HepG2 (cell line): Measurements from ENCODE around the gene POLE. TPM values are rescaled to one million over a fixed set of nuclear protein-coding genes. Genes with fewer than 3 reads are reported as not detected.

Experiments used
- BRF2 ChIP-seq: sonication (generic); formaldehyde crosslinking; IDR thresholded peaks from 2 replicates; pipeline ENCODE4 v1.8.1; 2022; ENCODE audit warnings: mild to moderate bottlenecking, missing genetic modification reagents
- CSRNP1 ChIP-seq: sonication (generic); formaldehyde crosslinking; IDR thresholded peaks from 2 replicates; pipeline ENCODE4 v1.8.1; 2023; ENCODE audit warnings: mild to moderate bottlenecking, missing genetic modification reagents
- DPF2 ChIP-seq: sonication (generic); formaldehyde crosslinking; IDR thresholded peaks from 2 replicates; pipeline ENCODE4 v1.4.0; 2020; ENCODE audit warnings: mild to moderate bottlenecking, low read depth, missing genetic modification reagents, borderline replicate concordance
- FOSL2 ChIP-seq: sonication (generic); formaldehyde crosslinking; IDR thresholded peaks from 2 replicates; pipeline ENCODE4 v1.4.0; 2020; ENCODE audit warnings: missing genetic modification reagents
- GMEB1 ChIP-seq: sonication (generic); formaldehyde crosslinking; IDR thresholded peaks from 2 replicates; pipeline ENCODE4 v1.5.1; 2020; ENCODE audit warnings: missing genetic modification reagents, mild to moderate bottlenecking, borderline replicate concordance
- KLF16 ChIP-seq, 2 experiments: sonication (generic) in 1 of 2; formaldehyde crosslinking in 1 of 2; IDR thresholded peaks; 2 replicates each; pipeline versions ENCODE4 v1.6.1 to v1.8.0; 2016 to 2023; ENCODE audit warnings: missing genetic modification reagents in 2 of 2, missing compliant biosample characterization in 1 of 2
- KMT2A ChIP-seq: sonication (generic); formaldehyde crosslinking; IDR thresholded peaks from 2 replicates; pipeline ENCODE4 v1.4.0; 2020; ENCODE audit warnings: missing genetic modification reagents
- MXD1 ChIP-seq: sonication (generic); formaldehyde crosslinking; IDR thresholded peaks from 2 replicates; pipeline ENCODE4 v1.4.0; 2020; ENCODE audit warnings: mild to moderate bottlenecking, missing genetic modification reagents
- MXI1 ChIP-seq: IDR thresholded peaks from 3 replicates; pipeline ENCODE4 v1.6.1; 2012; ENCODE audit warnings: low read depth, low read length, inconsistent platforms, borderline replicate concordance
- NKX3-1 ChIP-seq: sonication (generic); formaldehyde crosslinking; IDR thresholded peaks from 2 replicates; pipeline ENCODE4 v1.5.0; 2020; ENCODE audit warnings: missing genetic modification reagents
- NR0B2 ChIP-seq: sonication (generic); formaldehyde crosslinking; IDR thresholded peaks from 2 replicates; pipeline ENCODE4 v1.4.0; 2020; ENCODE audit warnings: mild to moderate bottlenecking, missing genetic modification reagents
- POGK ChIP-seq: sonication (generic); formaldehyde crosslinking; conservative IDR thresholded peaks from 2 replicates; pipeline ENCODE4 v1.8.0; 2022; ENCODE audit warnings: mild to moderate bottlenecking, moderate library complexity, missing genetic modification reagents
- TERF1 ChIP-seq: sonication (generic); formaldehyde crosslinking; IDR thresholded peaks from 2 replicates; pipeline ENCODE4 v1.8.0; 2022; ENCODE audit warnings: mild to moderate bottlenecking, missing genetic modification reagents, moderate library complexity
- YY1 ChIP-seq: IDR thresholded peaks from 2 replicates; pipeline ENCODE4 v1.6.1; 2011; ENCODE audit warnings: low read length, low read depth, moderate library complexity, mild to moderate bottlenecking; ENCODE audit not compliant: insufficient read depth, insufficient replicate concordance
- ZKSCAN8 ChIP-seq: IDR thresholded peaks from 2 replicates; pipeline ENCODE4 v1.6.1; 2016; ENCODE audit warnings: borderline replicate concordance, missing genetic modification reagents, missing compliant biosample characterization
- ZMYM2 ChIP-seq: sonication (generic); formaldehyde crosslinking; IDR thresholded peaks from 2 replicates; pipeline ENCODE4 v1.8.0; 2022; ENCODE audit warnings: mild to moderate bottlenecking, missing genetic modification reagents
- ZNF883 ChIP-seq: sonication (generic); formaldehyde crosslinking; IDR thresholded peaks from 2 replicates; pipeline ENCODE4 v1.5.1; 2020; ENCODE audit warnings: mild to moderate bottlenecking, missing genetic modification reagents; ENCODE audit errors: not compliant biosample characterization
- polyA plus RNA-seq, 8 experiments: library from polyadenylated mRNA; depleted of rRNA in 3 of 8; stranded (reverse) in 7 of 8; unstranded in 1 of 8; fragments of >200 nt; fragmentation: Illumina TruSeq in 4 of 8; extraction: Trizol in 4 of 8; gene quantifications; 2 replicates each; pipeline versions ENCODE4 v1.2.1 to v1.2.3, GENCODE V29; 2011 to 2016; ENCODE audit warnings: low read depth in 4 of 8, missing spikeins in 1 of 8, mixed read lengths in 1 of 8; ENCODE audit not compliant: insufficient read depth in 1 of 8
- total RNA-seq, 5 experiments: library from RNA; depleted of rRNA; stranded (reverse); fragments of >200 nt; fragmentation: Illumina TruSeq; extraction: Trizol; gene quantifications; 2 replicates each; pipeline ENCODE4 v1.2.3, GENCODE V29; 2016; ENCODE audit warnings: low read depth in 1 of 5

POLE gene
- total and polyA plus RNA-seq, 2 of the 13 experiments (the other 11 are each of a cell fraction or from before 2014, with no cell fraction given), result 25.3 to 52.2 TPM

GRCh38 chr12:132687211-132688164 lies at the start of gene POLE, which contains the start of gene PXMP2 (continued):
- TF ChIP-seq BRF2 (CRISPR knock-in tag), result peak; percentile 51; the same call in 1 of the 2 replicates
- TF ChIP-seq GMEB1, result peak; percentile 71; the same call in 1 of the 2 replicates
- TF ChIP-seq ZKSCAN8, result no peak
- TF ChIP-seq DPF2 (CRISPR knock-in tag), result no peak
- peak; percentile 97 for TF ChIP-seq MXI1
- peak; percentile 73 for TF ChIP-seq KMT2A (CRISPR knock-in tag)
- TF ChIP-seq NR0B2, result 0 out of 2 replicates have a peak, but pooled peaks have one; percentile 12
- TF ChIP-seq ZNF883 (CRISPR knock-in tag), result peak; percentile 31
- TF ChIP-seq POGK (CRISPR knock-in tag), result peak; percentile 84; the same call in 1 of the 2 replicates
- TF ChIP-seq YY1, result peak; percentile 92
- TF ChIP-seq KLF16 (CRISPR knock-in tag; IDR thresholded peaks at IDR 0.05), result peak; percentile 14 to 66; a peak in 1 of 4 replicates
- TF ChIP-seq MXD1 (CRISPR knock-in tag), result 0 out of 2 replicates have a peak, but pooled peaks have one; percentile 35
- 0 out of 2 replicates have a peak, but pooled peaks have one; percentile 4 for TF ChIP-seq FOSL2 (CRISPR knock-in tag)
- 0 out of 2 replicates have a peak, but pooled peaks have one; percentile 32 for TF ChIP-seq TERF1 (CRISPR knock-in tag)
- TF ChIP-seq CSRNP1 (CRISPR knock-in tag), result no peak
- peak; percentile 40; the same call in 1 of the 2 replicates for TF ChIP-seq NKX3-1 (CRISPR knock-in tag)
- no peak for TF ChIP-seq ZMYM2 (CRISPR knock-in tag)
